H9 (cell line): ENCODE data around the gene TTC28. TPM values are rescaled to one million over a fixed set of nuclear protein-coding genes. Genes with fewer than 3 reads are reported as not detected.

Experiments used
- DNase-seq: peaks from one replicate; pipeline ENCODE4 v3.0.0-alpha.2; 2017
- H2AFZ ChIP-seq: one replicate; pipeline ENCODE4 v1.6.1; 2013; ENCODE audit warnings: mild to moderate bottlenecking, low read length, control low read depth, moderate library complexity
- H2AK5ac ChIP-seq: 2 replicates; pipeline ENCODE4 v1.6.1; 2013; ENCODE audit warnings: low read length, control low read depth, mixed read lengths; ENCODE audit not compliant: insufficient read length
- H2BK120ac ChIP-seq: one replicate; pipeline ENCODE4 v1.6.1; 2013; ENCODE audit warnings: low read depth, mild to moderate bottlenecking, low read length, control low read depth, inconsistent platforms; ENCODE audit not compliant: poor library complexity, severe bottlenecking
- H2BK12ac ChIP-seq: 2 replicates; pipeline ENCODE4 v1.6.1; 2013; ENCODE audit warnings: low read length, control low read depth, mixed read lengths, low read depth; ENCODE audit not compliant: insufficient read length
- H2BK15ac ChIP-seq: 2 replicates; pipeline ENCODE4 v1.6.1; 2013; ENCODE audit warnings: low read depth, low read length, control low read depth
- H2BK20ac ChIP-seq: one replicate; pipeline ENCODE4 v1.6.1; 2013; ENCODE audit warnings: low read depth, mild to moderate bottlenecking, low read length, control low read depth, inconsistent platforms; ENCODE audit not compliant: poor library complexity, severe bottlenecking
- H2BK5ac ChIP-seq: 2 replicates; pipeline ENCODE4 v1.6.1; 2013; ENCODE audit warnings: low read length, control low read depth, mixed read lengths; ENCODE audit not compliant: insufficient read length
- H3K14ac ChIP-seq: 2 replicates; pipeline ENCODE4 v1.6.1; 2013; ENCODE audit warnings: low read length, control low read depth; ENCODE audit not compliant: insufficient read depth
- H3K18ac ChIP-seq: 2 replicates; pipeline ENCODE4 v1.6.1; 2013; ENCODE audit warnings: low read depth, mild to moderate bottlenecking, mixed read lengths, low read length, control low read depth; ENCODE audit not compliant: insufficient read length
- H3K23ac ChIP-seq: 2 replicates; pipeline ENCODE4 v1.6.1; 2013; ENCODE audit warnings: low read length, control low read depth, mixed read lengths, low read depth; ENCODE audit not compliant: insufficient read length
- H3K23me2 ChIP-seq: 2 replicates; pipeline ENCODE4 v1.6.1; 2013; ENCODE audit warnings: low read depth, mild to moderate bottlenecking, mixed read lengths, low read length, control low read depth; ENCODE audit not compliant: insufficient read length, poor library complexity, severe bottlenecking
- H3K27ac ChIP-seq: 2 replicates; pipeline ENCODE4 v1.5.1; 2013; ENCODE audit warnings: low read length, control low read depth, mixed read lengths, low read depth; ENCODE audit not compliant: insufficient read length
- H3K27me3 ChIP-seq: 2 replicates; pipeline ENCODE4 v1.6.1; 2013; ENCODE audit warnings: low read length, control low read depth, inconsistent platforms; ENCODE audit not compliant: insufficient read depth
- H3K4ac ChIP-seq: 2 replicates; pipeline ENCODE4 v1.6.1; 2013; ENCODE audit warnings: low read depth, mild to moderate bottlenecking, control low read depth, inconsistent platforms, low read length, moderate library complexity
- H3K4me1 ChIP-seq: 2 replicates; pipeline ENCODE4 v1.6.1; 2013; ENCODE audit warnings: low read length, control low read depth, inconsistent platforms; ENCODE audit not compliant: insufficient read depth
- H3K4me2 ChIP-seq: 2 replicates; pipeline ENCODE4 v1.6.1; 2013; ENCODE audit warnings: low read length, control low read depth, mixed read lengths; ENCODE audit not compliant: insufficient read length, insufficient read depth
- H3K56ac ChIP-seq: 2 replicates; pipeline ENCODE4 v1.6.1; 2013; ENCODE audit warnings: low read depth, mild to moderate bottlenecking, mixed read lengths, low read length, control low read depth; ENCODE audit not compliant: insufficient read length
- H3K79me1 ChIP-seq: 2 replicates; pipeline ENCODE4 v1.6.1; 2013; ENCODE audit warnings: low read depth, mild to moderate bottlenecking, moderate library complexity, low read length, control low read depth, inconsistent platforms; ENCODE audit not compliant: insufficient read depth, poor library complexity, severe bottlenecking
- H3K79me2 ChIP-seq: 2 replicates; pipeline ENCODE4 v1.6.1; 2013; ENCODE audit warnings: low read length, control low read depth, inconsistent platforms; ENCODE audit not compliant: insufficient read depth
- H3K9ac ChIP-seq: 2 replicates; pipeline ENCODE4 v1.6.1; 2013; ENCODE audit warnings: low read length, control low read depth, mixed read lengths; ENCODE audit not compliant: insufficient read length; ENCODE audit errors: extremely low read depth
- H3K9me3 ChIP-seq: one replicate; pipeline ENCODE4 v1.6.1; 2013; ENCODE audit warnings: low read depth, low read length, inconsistent platforms; ENCODE audit not compliant: control insufficient read depth
- H3T11ph ChIP-seq: one replicate; pipeline ENCODE4 v1.6.1; 2013; ENCODE audit warnings: mild to moderate bottlenecking, low read length, control low read depth, inconsistent platforms
- H4K20me1 ChIP-seq: one replicate; pipeline ENCODE4 v1.6.1; 2013; ENCODE audit not compliant: control insufficient read depth, insufficient read length, insufficient read depth
- H4K5ac ChIP-seq: 2 replicates; pipeline ENCODE4 v1.6.1; 2013; ENCODE audit warnings: low read depth, mild to moderate bottlenecking, mixed read lengths, low read length, control low read depth; ENCODE audit not compliant: insufficient read length
- H4K8ac ChIP-seq: replicated peaks from 2 replicates; pipeline ENCODE4 v1.6.1; 2013; ENCODE audit warnings: low read length, control low read depth, mixed read lengths, low read depth; ENCODE audit not compliant: insufficient read length
- H4K91ac ChIP-seq: 2 replicates; pipeline ENCODE4 v1.6.1; 2013; ENCODE audit warnings: low read depth, mild to moderate bottlenecking, moderate library complexity, mixed read lengths, low read length, control low read depth; ENCODE audit not compliant: insufficient read length
- H3K27ac Mint-ChIP-seq, 3 experiments: 2 replicates in 2 of 3; 3 replicates in 1 of 3; pipeline ENCODE4 v1.8.0; 2020 to 2021; ENCODE audit warnings: mixed read lengths in 3 of 3, mild to moderate bottlenecking in 1 of 3, moderate library complexity in 1 of 3
- H3K27me3 Mint-ChIP-seq: 2 replicates; pipeline ENCODE4 v1.8.0; 2021; ENCODE audit warnings: low read depth, mild to moderate bottlenecking, moderate library complexity, mixed read lengths
- H3K36me3 Mint-ChIP-seq, 3 experiments: 2 replicates in 2 of 3; 3 replicates in 1 of 3; pipeline ENCODE4 v1.8.0; 2020 to 2021; ENCODE audit warnings: low read depth in 3 of 3, mixed read lengths in 3 of 3; ENCODE audit not compliant: insufficient read depth in 1 of 3
- H3K4me1 Mint-ChIP-seq, 2 experiments: 2 replicates each; pipeline ENCODE4 v1.8.0; 2020; ENCODE audit warnings: mixed read lengths in 2 of 2
- H3K4me3 Mint-ChIP-seq, 2 experiments: 2 replicates in 1 of 2; 3 replicates in 1 of 2; pipeline ENCODE4 v1.8.0; 2020 to 2021; ENCODE audit warnings: mild to moderate bottlenecking in 2 of 2, mixed read lengths in 2 of 2, moderate library complexity in 1 of 2
- H3K9me3 Mint-ChIP-seq, 2 experiments: 2 replicates in 1 of 2; 3 replicates in 1 of 2; pipeline ENCODE4 v1.8.0; 2020; ENCODE audit warnings: mild to moderate bottlenecking in 2 of 2, mixed read lengths in 2 of 2, moderate library complexity in 1 of 2
- CTCF ChIP-seq: fragments of 200-600 bp; sonication (generic); conservative IDR thresholded peaks from 3 replicates; pipeline ENCODE4 v1.8.0; 2021; ENCODE audit warnings: antibody characterized with exemption, mild to moderate bottlenecking
- WGBS: extraction: QIAGEN DNeasy Blood & Tissue Kit; methylation state at CpG from one replicate; pipeline ENCODE4 v1.1.7; 2013; ENCODE audit warnings: missing lambda C conversion rate, low lambda C conversion rate, mixed read lengths; ENCODE audit not compliant: insufficient read length; ENCODE audit errors: extremely low coverage; 5-methylcytosine and 5-hydroxymethylcytosine counted together
- total RNA-seq: library from RNA; stranded (reverse); gene quantifications from 2 replicates; pipeline ENCODE4 v1.2.1, GENCODE V29; 2021

TTC28 gene
- total RNA-seq, 1 experiment from 2014 or later, result 13.6 TPM

DNA sequence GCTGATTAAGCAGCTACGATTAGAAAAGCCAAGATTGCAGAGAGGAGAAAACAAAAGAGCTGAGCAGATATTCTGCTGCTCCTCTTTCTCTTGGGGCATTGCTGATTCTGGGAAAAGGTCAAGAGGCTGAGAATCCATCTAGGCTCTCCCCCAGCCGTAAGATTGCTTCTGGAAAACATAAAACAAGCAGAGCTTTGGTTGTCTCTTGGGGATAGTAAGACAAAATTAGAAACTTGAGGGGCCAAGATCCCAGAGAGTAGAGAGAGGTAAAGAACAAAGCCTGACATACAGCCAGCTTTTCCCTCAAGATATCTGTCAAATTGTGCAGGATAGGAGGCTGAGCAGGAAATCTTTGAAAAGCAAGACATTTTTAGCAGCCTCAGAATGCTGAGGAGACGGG lies 158.2 kb downstream of the TTC28 start:
- Histone ChIP-seq H4K20me1 (no peaks in the 10 kb centered on the region), H4K91ac (no peak overlapping the region), H3K79me2 (no peaks in the 10 kb centered on the region), H3K9ac (no peak overlapping the region), H2BK120ac (no peak overlapping the region), H3K27ac (no peak overlapping the region), H3K14ac (no peak overlapping the region), H2BK20ac (no peak overlapping the region), H2BK15ac (no peak overlapping the region), H3K27me3 (no peaks in the 10 kb centered on the region), H2AK5ac (no peak overlapping the region), H3K23ac (no peak overlapping the region), H3K4me2 (no peak overlapping the region), H3K79me1 (no peaks in the 10 kb centered on the region), H2BK12ac (no peak overlapping the region), H3T11ph (no peak overlapping the region), H3K23me2 (no peaks in the 10 kb centered on the region), H4K8ac (no peak overlapping the region), H3K9me3 (no peaks in the 10 kb centered on the region), H3K18ac (no peak overlapping the region), H2AFZ (no peak overlapping the region), H4K5ac (no peak overlapping the region), H2BK5ac (no peak overlapping the region), H3K4ac (no peak overlapping the region), H3K56ac (no peak overlapping the region), H3K4me1 (no peaks in the 10 kb centered on the region)
- Mint-ChIP-seq H3K27ac (no peak overlapping the region), H3K4me3 (no peak overlapping the region), H3K4me1 (no peaks in the 10 kb centered on the region), H3K9me3 (no peaks in the 10 kb centered on the region), H3K36me3 (no peaks in the 10 kb centered on the region), H3K27me3 (no peaks in the 10 kb centered on the region)
- DNase-seq, result no peak
- WGBS, result no CpG with 5 or more reads among the region's 3 CpGs
- no peak for TF ChIP-seq CTCF
